EH (cell line): ENCODE data around the gene ILKAP.

Experiments
- DNase-seq: peaks from one replicate; pipeline ENCODE4 v3.0.0-alpha.2; 2015; ENCODE audit warnings: low read depth

Gene ILKAP

DNA sequence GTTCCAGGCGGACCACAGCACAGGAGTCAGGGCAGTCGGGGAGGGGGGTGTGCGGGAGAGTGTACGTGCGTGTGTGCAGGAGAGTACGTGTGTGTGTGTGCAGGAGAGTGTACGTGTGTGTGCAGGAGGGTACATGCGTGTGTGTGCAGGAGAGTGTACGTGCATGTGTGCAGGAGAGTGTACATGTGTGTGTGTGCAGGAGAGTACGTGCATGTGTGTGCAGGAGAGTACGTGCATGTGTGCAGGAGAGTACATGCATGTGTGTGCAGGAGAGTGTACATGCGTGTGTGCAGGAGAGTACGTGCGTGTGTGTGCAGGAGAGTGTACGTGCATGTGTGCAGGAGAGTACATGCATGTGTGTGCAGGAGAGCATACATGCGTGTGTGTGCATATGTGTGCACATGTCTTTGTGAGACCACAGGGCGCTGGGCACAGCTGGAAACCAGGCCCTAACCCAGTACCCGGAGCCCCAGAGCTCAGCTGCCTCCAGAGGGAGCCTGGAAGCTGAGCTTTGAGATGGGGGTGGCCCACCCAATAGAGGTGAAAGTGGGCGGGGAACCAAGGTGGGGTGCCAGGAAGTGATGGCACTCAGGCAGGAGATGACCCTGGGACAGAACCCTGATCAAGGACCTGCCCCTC, 78.9 kb downstream of the ILKAP start:
- no peak for DNase-seq

DNA sequence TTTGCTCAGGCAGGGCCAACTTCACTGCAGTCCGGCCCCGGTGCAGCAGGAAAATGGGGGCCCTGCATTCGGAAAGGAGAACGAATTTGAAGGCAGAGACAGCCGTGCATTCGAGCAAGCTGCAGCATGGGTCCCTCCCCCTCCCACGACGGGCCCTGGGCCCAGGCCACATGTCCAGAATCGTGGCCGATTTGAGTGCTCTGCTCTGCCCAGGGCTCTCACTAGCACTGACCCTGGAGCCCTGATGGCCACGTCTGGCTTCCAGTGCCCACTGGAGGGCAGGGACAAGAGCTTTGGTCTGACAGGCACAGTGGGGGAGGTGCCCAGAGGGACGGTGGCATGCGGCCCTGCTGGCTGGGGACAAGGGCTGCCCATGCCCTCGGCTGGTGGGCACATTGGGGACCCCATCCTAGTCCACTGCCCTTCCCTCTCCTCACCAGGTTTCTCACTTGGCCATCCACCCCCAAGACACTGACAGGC, 79.5 kb downstream of the ILKAP start:
- DNase-seq: no peak

- DNase-seq: no peak
Observed at GRCh38 chr2:238123218-238123971, 80.1 kb downstream of the ILKAP start.

DNA sequence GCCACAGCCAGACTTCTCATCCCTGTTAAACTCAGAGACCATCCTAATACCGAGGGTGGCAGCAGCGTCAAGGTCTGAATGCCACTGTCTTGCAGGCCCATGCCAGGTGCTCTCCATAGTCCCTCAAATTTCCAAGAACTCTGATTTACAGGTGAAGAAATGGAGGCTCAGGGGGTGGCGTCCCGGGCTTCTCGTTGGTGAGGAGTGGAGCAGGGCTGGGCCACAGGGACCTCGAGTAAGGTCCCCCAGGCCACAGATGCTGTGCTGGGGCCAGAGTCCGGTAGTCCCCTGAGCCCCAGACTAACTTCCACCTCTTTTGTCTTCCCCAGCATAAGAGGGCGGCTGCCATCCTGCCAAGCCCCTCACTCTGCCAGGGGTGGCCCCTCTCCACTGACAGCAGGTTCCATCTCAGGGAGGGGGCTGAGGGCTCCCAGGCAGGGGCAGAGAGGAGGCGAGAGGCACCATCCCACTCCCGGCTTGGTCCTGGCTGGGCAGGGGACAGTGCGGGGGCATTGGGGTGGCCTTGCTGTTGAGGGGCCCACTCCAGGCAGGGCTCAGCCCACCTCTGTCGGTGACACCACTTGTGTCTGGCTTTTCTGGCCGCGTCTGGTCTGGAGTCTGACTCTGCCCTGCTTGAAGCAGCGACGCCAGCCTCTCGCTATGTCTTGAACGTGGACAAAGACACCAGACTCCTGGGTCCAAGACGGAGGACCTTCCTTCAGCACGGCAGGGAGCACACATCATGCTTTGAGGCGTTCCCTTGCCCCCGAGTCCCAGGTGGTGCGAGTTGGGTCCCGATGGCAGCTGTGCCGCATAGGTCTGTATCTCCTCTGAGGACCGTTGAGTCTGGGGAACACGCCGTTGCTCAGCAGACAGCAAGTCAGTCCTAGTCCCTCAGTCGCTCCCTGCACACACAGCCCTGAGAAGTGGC, 80.9 kb downstream of the ILKAP start:
- no peak for DNase-seq

DNA sequence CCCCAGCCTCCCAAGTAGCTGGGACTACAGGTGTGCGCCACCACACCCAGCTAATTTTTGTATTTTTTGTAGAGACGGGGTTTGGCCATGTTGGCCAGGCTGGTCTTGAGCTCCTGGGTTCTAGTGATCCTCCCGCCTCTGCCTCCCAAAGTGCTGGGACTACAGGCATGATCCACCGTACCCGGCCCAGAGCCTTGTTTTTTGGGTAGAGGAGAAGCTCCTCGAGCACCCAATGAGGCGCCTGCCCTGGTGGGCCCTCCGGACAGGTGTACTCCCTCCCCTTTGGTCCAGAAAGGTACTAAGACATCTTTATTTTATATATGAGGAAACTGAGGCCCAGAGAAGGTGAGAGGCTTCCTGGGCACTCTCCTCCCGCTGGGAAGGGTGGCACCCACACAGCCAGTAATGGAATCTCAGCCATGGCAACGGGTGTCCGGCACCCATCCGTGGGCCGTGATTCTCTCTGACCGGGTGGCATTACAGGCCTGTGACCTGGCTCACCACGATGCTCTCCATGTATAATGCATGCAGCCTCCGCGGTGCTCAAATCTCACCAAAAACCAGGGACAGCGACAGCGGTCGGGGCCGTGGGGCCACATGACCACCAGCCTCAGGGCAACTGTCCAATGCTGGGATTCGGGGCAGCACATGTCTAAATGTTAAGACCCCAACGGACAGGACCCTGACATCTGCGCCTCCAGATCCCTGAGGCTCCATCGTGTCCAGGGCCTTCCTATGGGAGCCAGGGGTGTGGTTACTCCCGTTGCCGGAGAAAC, 81.8 kb downstream of the ILKAP start:
- DNase-seq: no peak

GRCh38 chr2:238120463-238121298, 82.8 kb downstream of the ILKAP start:
- DNase-seq: peak; percentile 18
